SK-N-SH treated with all-trans-retinoic acid at 6 μM for 48 hours (cell line): Measurements from ENCODE around the gene ATF2.

Experiments used
- ATAC-seq: fragments of 200-7000 bp; cut with Tn5 transposase; 3 replicates; pipeline ENCODE4 v1.9.1; 2020; ENCODE audit warnings: mild to moderate bottlenecking, moderate library complexity
- ARNTL ChIP-seq: fragments of 450-650 bp; formaldehyde crosslinking; IDR thresholded peaks from 2 replicates; pipeline ENCODE4 v1.5.0; 2020; ENCODE audit warnings: low read depth, mild to moderate bottlenecking, moderate library complexity, borderline replicate concordance
- BACH2 ChIP-seq: fragments of 250-450 bp; sonication (Bioruptor Pico); IDR thresholded peaks from 2 replicates; pipeline ENCODE4 v1.9.0; 2021; ENCODE audit warnings: mild to moderate bottlenecking, borderline replicate concordance
- ESRRG ChIP-seq: fragments of 250-450 bp; sonication (Bioruptor Pico); IDR thresholded peaks from 2 replicates; pipeline ENCODE4 v1.6.1; 2021; ENCODE audit warnings: mild to moderate bottlenecking
- ISL1 ChIP-seq: fragments of 250-450 bp; sonication (Bioruptor Pico); IDR thresholded peaks from 2 replicates; pipeline ENCODE4 v2.1.2; 2022; ENCODE audit warnings: mild to moderate bottlenecking, moderate library complexity
- OSR1 ChIP-seq: fragments of 250-450 bp; sonication (Bioruptor Pico); IDR thresholded peaks from 2 replicates; pipeline ENCODE4 v1.8.0; 2022; ENCODE audit warnings: moderate library complexity, mild to moderate bottlenecking, inconsistent platforms
- PPARA ChIP-seq: fragments of 250-450 bp; sonication (Bioruptor Pico); IDR thresholded peaks from 2 replicates; pipeline ENCODE4 v1.5.0; 2020; ENCODE audit warnings: mild to moderate bottlenecking, borderline replicate concordance
- RARB ChIP-seq: fragments of 250-450 bp; sonication (Bioruptor Pico); IDR thresholded peaks from 2 replicates; pipeline ENCODE4 v1.8.0; 2021; ENCODE audit warnings: mild to moderate bottlenecking, moderate library complexity
- SNAI2 ChIP-seq: fragments of 250-450 bp; sonication (Bioruptor Pico); IDR thresholded peaks from 2 replicates; pipeline ENCODE4 v1.5.0; 2020; ENCODE audit warnings: mild to moderate bottlenecking, moderate library complexity
- TCF4 ChIP-seq: fragments of 250-450 bp; sonication (Bioruptor Pico); IDR thresholded peaks from 2 replicates; pipeline ENCODE4 v1.8.0; 2021; ENCODE audit warnings: mild to moderate bottlenecking, moderate library complexity, borderline replicate concordance
- TOX ChIP-seq: fragments of 250-450 bp; sonication (Bioruptor Pico); IDR thresholded peaks from 2 replicates; pipeline ENCODE4 v1.8.0; 2021; ENCODE audit warnings: mild to moderate bottlenecking, moderate library complexity, borderline replicate concordance
- ZC3H10 ChIP-seq: fragments of 250-450 bp; sonication (Bioruptor Pico); IDR thresholded peaks from 2 replicates; pipeline ENCODE4 v1.5.1; 2021; ENCODE audit warnings: mild to moderate bottlenecking, moderate library complexity
- ZFP3 ChIP-seq: fragments of 250-450 bp; sonication (Bioruptor Pico); IDR thresholded peaks from 2 replicates; pipeline ENCODE4 v1.5.0; 2020; ENCODE audit warnings: mild to moderate bottlenecking, moderate library complexity
- ZFP30 ChIP-seq: fragments of 450-650 bp; formaldehyde crosslinking; IDR thresholded peaks from 2 replicates; pipeline ENCODE4 v1.5.0; 2022; ENCODE audit warnings: mild to moderate bottlenecking, moderate library complexity
- ZNF70 ChIP-seq: fragments of 450-650 bp; formaldehyde crosslinking; IDR thresholded peaks from 2 replicates; pipeline ENCODE4 v1.5.0; 2020; ENCODE audit warnings: mild to moderate bottlenecking, moderate library complexity
- ZNF8 ChIP-seq: fragments of 450-650 bp; formaldehyde crosslinking; IDR thresholded peaks from 2 replicates; pipeline ENCODE4 v1.5.0; 2020; ENCODE audit warnings: mild to moderate bottlenecking, moderate library complexity
- TF ChIP-seq, protein P1 (sequence below): fragments of 250-450 bp; sonication (Bioruptor Pico); IDR thresholded peaks from 2 replicates; pipeline ENCODE4 v1.8.0; 2021; ENCODE audit warnings: low read depth, mild to moderate bottlenecking, moderate library complexity, borderline replicate concordance
- TF ChIP-seq, protein P2 (sequence below): fragments of 250-450 bp; sonication (Bioruptor Pico); IDR thresholded peaks from 2 replicates; pipeline ENCODE4 v1.5.1; 2020; ENCODE audit warnings: low read depth, mild to moderate bottlenecking, moderate library complexity
- TF ChIP-seq, protein P3 (sequence below): fragments of 250-450 bp; sonication (Bioruptor Pico); IDR thresholded peaks from 2 replicates; pipeline ENCODE4 v1.5.0; 2020; ENCODE audit warnings: mild to moderate bottlenecking, moderate library complexity
- TF ChIP-seq, protein P4 (sequence below): fragments of 250-450 bp; sonication (Bioruptor Pico); IDR thresholded peaks from 2 replicates; pipeline ENCODE4 v1.8.0; 2020; ENCODE audit warnings: mild to moderate bottlenecking, moderate library complexity, borderline replicate concordance

Gene ATF2

DNA sequence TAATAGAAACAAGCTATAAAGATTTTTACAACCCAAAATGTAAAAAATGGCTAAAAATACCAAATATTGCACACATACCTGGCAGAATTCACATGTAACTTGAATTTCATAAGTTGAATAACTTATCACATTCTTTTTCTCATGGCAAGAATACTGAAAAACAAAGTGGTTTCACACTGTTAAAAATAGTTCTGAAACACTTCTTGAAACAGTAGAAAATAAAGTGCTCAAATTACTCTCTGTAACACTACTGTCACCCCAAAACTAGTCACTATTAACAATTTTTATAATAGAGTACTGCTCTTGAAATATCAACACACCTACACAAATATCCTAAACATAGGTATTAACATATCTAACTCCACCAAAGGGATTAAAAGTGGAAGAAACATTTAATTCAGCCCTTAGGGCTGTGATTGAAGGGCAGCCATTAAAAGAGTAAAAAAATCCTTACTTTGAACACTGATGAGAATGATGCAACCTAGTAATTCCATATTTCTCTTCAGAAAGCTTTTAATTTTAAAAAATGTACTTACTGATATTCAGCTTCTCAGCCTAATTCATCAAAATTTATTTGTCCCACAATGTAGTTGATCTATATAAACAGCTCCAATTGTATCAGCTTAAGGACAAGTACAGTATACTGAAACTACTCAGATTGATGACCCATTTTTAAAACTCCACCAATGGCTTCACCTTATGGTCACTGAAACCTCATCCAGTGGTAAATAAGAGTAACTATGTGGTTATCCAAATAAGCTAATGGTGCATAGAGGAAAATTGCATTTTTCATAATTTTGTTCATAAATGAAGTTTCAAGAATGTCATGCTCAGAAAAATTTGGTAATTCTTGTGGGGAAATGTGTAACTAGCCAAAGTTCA, 31.4 kb downstream of the ATF2 start:
- TF ChIP-seq SNAI2 (CRISPR knock-in tag) (no peak), RARB (CRISPR knock-in tag) (no peak), TOX (CRISPR knock-in tag) (no peak), ZC3H10 (CRISPR knock-in tag) (no peak), ARNTL (CRISPR knock-in tag) (no peak), OSR1 (CRISPR knock-in tag) (no peak)
- no peak for ATAC-seq

DNA sequence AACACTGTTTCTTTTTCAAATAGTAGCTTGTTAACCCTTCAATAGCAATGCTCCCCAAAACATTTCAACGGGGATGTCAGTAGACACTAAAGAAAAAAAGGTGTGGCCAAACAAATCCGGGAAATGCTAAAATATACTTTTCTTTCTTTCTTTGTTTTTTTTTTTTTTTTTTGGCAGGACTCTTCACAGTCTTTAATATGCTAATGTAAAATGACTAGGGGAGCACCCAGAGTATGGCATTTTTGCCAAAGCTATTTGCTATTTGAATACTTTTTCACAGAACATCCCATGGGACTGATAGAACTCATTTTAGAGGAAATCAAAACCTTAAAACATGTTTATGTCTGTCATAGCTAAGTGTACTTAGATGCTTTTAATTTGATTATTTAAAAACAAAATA, 32.1 kb downstream of the ATF2 start:
- TF ChIP-seq ISL1 (CRISPR knock-in tag): no peak
- TF ChIP-seq SNAI2 (CRISPR knock-in tag): no peak
- TF ChIP-seq TOX (CRISPR knock-in tag): no peak
- no peak for TF ChIP-seq ZNF70 (CRISPR knock-in tag)
- TF ChIP-seq ZFP30 (CRISPR knock-in tag): no peak
- TF ChIP-seq, protein P1, sequence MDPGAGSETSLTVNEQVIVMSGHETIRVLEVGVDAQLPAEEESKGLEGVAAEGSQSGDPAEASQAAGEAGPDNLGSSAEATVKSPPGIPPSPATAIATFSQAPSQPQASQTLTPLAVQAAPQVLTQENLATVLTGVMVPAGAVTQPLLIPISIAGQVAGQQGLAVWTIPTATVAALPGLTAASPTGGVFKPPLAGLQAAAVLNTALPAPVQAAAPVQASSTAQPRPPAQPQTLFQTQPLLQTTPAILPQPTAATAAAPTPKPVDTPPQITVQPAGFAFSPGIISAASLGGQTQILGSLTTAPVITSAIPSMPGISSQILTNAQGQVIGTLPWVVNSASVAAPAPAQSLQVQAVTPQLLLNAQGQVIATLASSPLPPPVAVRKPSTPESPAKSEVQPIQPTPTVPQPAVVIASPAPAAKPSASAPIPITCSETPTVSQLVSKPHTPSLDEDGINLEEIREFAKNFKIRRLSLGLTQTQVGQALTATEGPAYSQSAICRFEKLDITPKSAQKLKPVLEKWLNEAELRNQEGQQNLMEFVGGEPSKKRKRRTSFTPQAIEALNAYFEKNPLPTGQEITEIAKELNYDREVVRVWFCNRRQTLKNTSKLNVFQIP (CRISPR knock-in tag): no peak
- TF ChIP-seq RARB (CRISPR knock-in tag): no peak
- no peak for TF ChIP-seq ESRRG
- no peak for TF ChIP-seq ARNTL (CRISPR knock-in tag)
- TF ChIP-seq, protein P2, sequence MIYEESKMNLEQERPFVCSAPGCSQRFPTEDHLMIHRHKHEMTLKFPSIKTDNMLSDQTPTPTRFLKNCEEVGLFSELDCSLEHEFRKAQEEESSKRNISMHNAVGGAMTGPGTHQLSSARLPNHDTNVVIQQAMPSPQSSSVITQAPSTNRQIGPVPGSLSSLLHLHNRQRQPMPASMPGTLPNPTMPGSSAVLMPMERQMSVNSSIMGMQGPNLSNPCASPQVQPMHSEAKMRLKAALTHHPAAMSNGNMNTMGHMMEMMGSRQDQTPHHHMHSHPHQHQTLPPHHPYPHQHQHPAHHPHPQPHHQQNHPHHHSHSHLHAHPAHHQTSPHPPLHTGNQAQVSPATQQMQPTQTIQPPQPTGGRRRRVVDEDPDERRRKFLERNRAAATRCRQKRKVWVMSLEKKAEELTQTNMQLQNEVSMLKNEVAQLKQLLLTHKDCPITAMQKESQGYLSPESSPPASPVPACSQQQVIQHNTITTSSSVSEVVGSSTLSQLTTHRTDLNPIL: no peak
- TF ChIP-seq BACH2: no peak
- no peak for TF ChIP-seq ZFP3 (CRISPR knock-in tag)
- TF ChIP-seq, all 23 proteins: peak for 0
- ATAC-seq: no peak

DNA sequence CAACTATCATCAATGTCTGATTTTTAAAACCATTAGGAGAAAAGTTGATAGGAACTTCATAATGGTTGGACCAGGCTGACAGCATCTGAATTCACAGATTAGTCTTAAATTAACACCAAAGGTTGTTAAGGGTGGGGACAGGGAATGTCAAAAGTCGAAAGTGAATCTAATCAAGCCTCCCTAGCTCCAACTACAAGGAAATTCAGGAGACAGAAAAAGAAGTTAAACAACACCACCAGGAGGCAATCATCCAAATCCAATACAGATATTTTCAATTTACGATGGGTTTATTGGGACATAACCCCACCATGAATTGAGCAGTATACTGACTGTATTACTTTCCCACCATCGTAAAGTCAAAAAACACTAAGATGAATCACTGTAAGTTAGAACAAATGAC, 32.8 kb downstream of the ATF2 start:
- TF ChIP-seq, protein P3, sequence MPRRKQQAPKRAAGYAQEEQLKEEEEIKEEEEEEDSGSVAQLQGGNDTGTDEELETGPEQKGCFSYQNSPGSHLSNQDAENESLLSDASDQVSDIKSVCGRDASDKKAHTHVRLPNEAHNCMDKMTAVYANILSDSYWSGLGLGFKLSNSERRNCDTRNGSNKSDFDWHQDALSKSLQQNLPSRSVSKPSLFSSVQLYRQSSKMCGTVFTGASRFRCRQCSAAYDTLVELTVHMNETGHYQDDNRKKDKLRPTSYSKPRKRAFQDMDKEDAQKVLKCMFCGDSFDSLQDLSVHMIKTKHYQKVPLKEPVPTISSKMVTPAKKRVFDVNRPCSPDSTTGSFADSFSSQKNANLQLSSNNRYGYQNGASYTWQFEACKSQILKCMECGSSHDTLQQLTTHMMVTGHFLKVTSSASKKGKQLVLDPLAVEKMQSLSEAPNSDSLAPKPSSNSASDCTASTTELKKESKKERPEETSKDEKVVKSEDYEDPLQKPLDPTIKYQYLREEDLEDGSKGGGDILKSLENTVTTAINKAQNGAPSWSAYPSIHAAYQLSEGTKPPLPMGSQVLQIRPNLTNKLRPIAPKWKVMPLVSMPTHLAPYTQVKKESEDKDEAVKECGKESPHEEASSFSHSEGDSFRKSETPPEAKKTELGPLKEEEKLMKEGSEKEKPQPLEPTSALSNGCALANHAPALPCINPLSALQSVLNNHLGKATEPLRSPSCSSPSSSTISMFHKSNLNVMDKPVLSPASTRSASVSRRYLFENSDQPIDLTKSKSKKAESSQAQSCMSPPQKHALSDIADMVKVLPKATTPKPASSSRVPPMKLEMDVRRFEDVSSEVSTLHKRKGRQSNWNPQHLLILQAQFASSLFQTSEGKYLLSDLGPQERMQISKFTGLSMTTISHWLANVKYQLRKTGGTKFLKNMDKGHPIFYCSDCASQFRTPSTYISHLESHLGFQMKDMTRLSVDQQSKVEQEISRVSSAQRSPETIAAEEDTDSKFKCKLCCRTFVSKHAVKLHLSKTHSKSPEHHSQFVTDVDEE: no peak
- ATAC-seq: no peak

DNA sequence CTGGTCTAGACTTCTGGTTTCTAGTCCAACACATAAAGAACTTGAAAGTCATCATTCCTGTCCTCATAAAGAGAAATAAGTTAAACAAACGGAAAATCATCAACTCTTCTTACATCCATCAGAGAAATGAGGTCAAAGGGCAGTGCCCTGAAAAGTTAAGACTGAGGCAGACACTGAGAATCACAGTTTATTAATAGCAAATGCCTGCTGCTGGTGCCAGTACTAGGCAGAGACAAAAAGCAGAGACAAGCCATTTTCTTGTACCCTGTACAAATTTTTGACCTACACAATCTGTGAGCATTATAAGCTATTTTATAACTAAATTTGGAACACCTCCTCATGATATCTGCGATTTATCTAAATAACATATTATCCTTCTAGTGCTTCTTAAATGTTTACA, 36.8 kb downstream of the ATF2 start:
- ATAC-seq: no peak
- no peak for TF ChIP-seq BACH2
- TF ChIP-seq RARB (CRISPR knock-in tag): no peak

DNA sequence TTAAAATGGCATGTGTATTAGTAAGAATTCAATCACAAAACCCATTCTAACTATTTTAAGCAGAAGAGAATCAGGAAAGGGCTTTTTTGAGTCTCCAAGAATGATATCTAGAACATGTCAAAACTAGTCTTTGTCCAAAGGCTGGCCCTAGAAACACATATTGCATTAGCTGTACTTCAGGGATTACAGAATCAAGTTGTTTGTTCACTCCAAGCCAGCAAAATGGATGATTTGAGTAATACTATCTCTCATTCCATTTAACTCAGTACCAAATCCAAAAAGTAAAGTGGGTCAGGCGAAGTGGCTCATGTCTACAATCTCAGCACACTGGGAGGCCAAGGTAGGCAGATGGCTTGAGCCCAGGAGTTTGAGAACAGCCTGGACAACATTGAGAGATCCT, 41.3 kb downstream of the ATF2 start:
- no peak for ATAC-seq
- TF ChIP-seq TCF4 (CRISPR knock-in tag) (no peak), BACH2 (no peak), ISL1 (CRISPR knock-in tag) (no peak), ZNF70 (CRISPR knock-in tag) (no peak), ZFP3 (CRISPR knock-in tag) (no peak), ZNF8 (CRISPR knock-in tag) (no peak), SNAI2 (CRISPR knock-in tag) (no peak), PPARA (CRISPR knock-in tag) (no peak)
- TF ChIP-seq, protein P1 (CRISPR knock-in tag): no peak
- TF ChIP-seq, protein P2: no peak
- TF ChIP-seq, protein P4, sequence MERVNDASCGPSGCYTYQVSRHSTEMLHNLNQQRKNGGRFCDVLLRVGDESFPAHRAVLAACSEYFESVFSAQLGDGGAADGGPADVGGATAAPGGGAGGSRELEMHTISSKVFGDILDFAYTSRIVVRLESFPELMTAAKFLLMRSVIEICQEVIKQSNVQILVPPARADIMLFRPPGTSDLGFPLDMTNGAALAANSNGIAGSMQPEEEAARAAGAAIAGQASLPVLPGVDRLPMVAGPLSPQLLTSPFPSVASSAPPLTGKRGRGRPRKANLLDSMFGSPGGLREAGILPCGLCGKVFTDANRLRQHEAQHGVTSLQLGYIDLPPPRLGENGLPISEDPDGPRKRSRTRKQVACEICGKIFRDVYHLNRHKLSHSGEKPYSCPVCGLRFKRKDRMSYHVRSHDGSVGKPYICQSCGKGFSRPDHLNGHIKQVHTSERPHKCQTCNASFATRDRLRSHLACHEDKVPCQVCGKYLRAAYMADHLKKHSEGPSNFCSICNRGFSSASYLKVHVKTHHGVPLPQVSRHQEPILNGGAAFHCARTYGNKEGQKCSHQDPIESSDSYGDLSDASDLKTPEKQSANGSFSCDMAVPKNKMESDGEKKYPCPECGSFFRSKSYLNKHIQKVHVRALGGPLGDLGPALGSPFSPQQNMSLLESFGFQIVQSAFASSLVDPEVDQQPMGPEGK: no peak
- TF ChIP-seq, protein P3: no peak
